ENCODE data around the gene CDKAL1.

The CDKAL1 gene

GRCh38 chr6:21163838-21164180 is 629.6 kb downstream of the CDKAL1 start:
- Histone ChIP-seq H4K8ac (ENCODE audit: low read length) (no peak overlapping the region), H3K4me1 (ENCODE audit: control insufficient read depth, insufficient read depth, low read depth, low read length) (no peaks in the 10 kb centered on the region), H3K27ac (ENCODE audit: low read length, poor library complexity, severe bottlenecking) (no peak overlapping the region), H2BK12ac (ENCODE audit: low read length in 2 of 2) (peak overlapping the region in 1 of 2 experiments; percentile 31), H2AFZ (ENCODE audit: low read depth, low read length) (no peak overlapping the region), H2BK5ac (ENCODE audit: low read depth, low read length, poor library complexity, severe bottlenecking) (no peak overlapping the region), H3K14ac (ENCODE audit: low read length in 2 of 2) (no peak overlapping the region), H2BK15ac (ENCODE audit: low read depth, poor library complexity, severe bottlenecking) (no peak overlapping the region), H4K91ac (ENCODE audit: low read length) (no peak overlapping the region), H2AK5ac (ENCODE audit: low read length, severe bottlenecking) (no peak overlapping the region), H3K4me2 (ENCODE audit: low read length, poor library complexity, severe bottlenecking) (no peak overlapping the region), H3K9me3 (ENCODE audit: control insufficient read depth, low read length) (no peaks in the 10 kb centered on the region), H3K9ac (ENCODE audit: low read length) (no peak overlapping the region), H3K23ac (ENCODE audit: low read length in 2 of 2) (no peak overlapping the region), H3K36me3 (ENCODE audit: control insufficient read depth in 1 of 2, insufficient read depth in 2 of 2, low read depth in 1 of 2, low read length in 2 of 2) (no peaks in the 10 kb centered on the region), H3K4me3 (ENCODE audit: insufficient read depth in 1 of 2, low read depth in 1 of 2, low read length in 2 of 2) (no peak overlapping the region), H2BK120ac (ENCODE audit: low read depth, low read length) (no peak overlapping the region), H3K18ac (ENCODE audit: low read depth in 1 of 2, low read length in 2 of 2) (no peak overlapping the region), H3K79me1 (replicated peaks; ENCODE audit: low read length, poor library complexity, severe bottlenecking) (peaks cover 2% of the 10 kb centered on the region), H3K27me3 (ENCODE audit: control insufficient read depth in 1 of 2, insufficient read depth in 1 of 2, low read length in 2 of 2) (no peaks in the 10 kb centered on the region), H3K4ac (ENCODE audit: low read depth in 1 of 2, low read length in 2 of 2) (no peak overlapping the region)
- DNase-seq = no peak
- 100% methylated on average over 1 of the region's 2 CpGs for WGBS

- Histone ChIP-seq H3K9ac (ENCODE audit: low read length) (no peak overlapping the region), H3K27me3 (ENCODE audit: control insufficient read depth in 1 of 2, insufficient read depth in 1 of 2, low read length in 2 of 2) (no peaks in the 10 kb centered on the region), H2AK5ac (ENCODE audit: low read length, severe bottlenecking) (no peak overlapping the region), H3K4me1 (ENCODE audit: control insufficient read depth, insufficient read depth, low read depth, low read length) (no peaks in the 10 kb centered on the region), H3K4me3 (ENCODE audit: insufficient read depth in 1 of 2, low read depth in 1 of 2, low read length in 2 of 2) (no peak overlapping the region), H2BK15ac (ENCODE audit: low read depth, poor library complexity, severe bottlenecking) (no peak overlapping the region), H3K4me2 (ENCODE audit: low read length, poor library complexity, severe bottlenecking) (no peak overlapping the region), H2BK5ac (ENCODE audit: low read depth, low read length, poor library complexity, severe bottlenecking) (no peak overlapping the region), H2BK12ac (ENCODE audit: low read length in 2 of 2) (peak overlapping the region in 1 of 2 experiments; percentile 73), H2AFZ (ENCODE audit: low read depth, low read length) (no peak overlapping the region), H3K36me3 (ENCODE audit: control insufficient read depth in 1 of 2, insufficient read depth in 2 of 2, low read depth in 1 of 2, low read length in 2 of 2) (no peaks in the 10 kb centered on the region), H2BK120ac (ENCODE audit: low read depth, low read length) (no peak overlapping the region), H4K8ac (ENCODE audit: low read length) (no peak overlapping the region), H3K23ac (ENCODE audit: low read length in 2 of 2) (no peak overlapping the region), H3K14ac (ENCODE audit: low read length in 2 of 2) (no peak overlapping the region), H3K79me1 (replicated peaks; ENCODE audit: low read length, poor library complexity, severe bottlenecking) (no peaks in the 10 kb centered on the region), H3K18ac (ENCODE audit: low read depth in 1 of 2, low read length in 2 of 2) (peak overlapping the region in 1 of 2 experiments; percentile 68), H4K91ac (ENCODE audit: low read length) (no peak overlapping the region), H3K4ac (ENCODE audit: low read depth in 1 of 2, low read length in 2 of 2) (no peak overlapping the region), H3K9me3 (ENCODE audit: control insufficient read depth, low read length) (no peaks in the 10 kb centered on the region), H3K27ac (ENCODE audit: low read length, poor library complexity, severe bottlenecking) (no peak overlapping the region)
- no CpG with 5 or more reads among the region's 2 CpGs for WGBS
- peak; percentile 76 for DNase-seq
Observed at GRCh38 chr6:21164768-21165326, 630.6 kb downstream of the CDKAL1 start.

GRCh38 chr6:21166754-21167153 is 632.5 kb downstream of the CDKAL1 start:
- H3K27ac ChIP-seq (ENCODE audit: low read length, poor library complexity, severe bottlenecking) = no peak overlapping the region
- no peak overlapping the region for H3K4me2 ChIP-seq (ENCODE audit: low read length, poor library complexity, severe bottlenecking)
- H3K9me3 ChIP-seq (ENCODE audit: control insufficient read depth, low read length) = no peaks in the 10 kb centered on the region
- no peak overlapping the region for H2AK5ac ChIP-seq (ENCODE audit: low read length, severe bottlenecking)
- H2BK5ac ChIP-seq (ENCODE audit: low read depth, low read length, poor library complexity, severe bottlenecking) = no peak overlapping the region
- H4K91ac ChIP-seq (ENCODE audit: low read length) = no peak overlapping the region
- H3K79me1 ChIP-seq (replicated peaks; ENCODE audit: low read length, poor library complexity, severe bottlenecking) = no peaks in the 10 kb centered on the region
- H3K4me3 ChIP-seq (ENCODE audit: insufficient read depth in 1 of 2, low read depth in 1 of 2, low read length in 2 of 2) = no peak overlapping the region
- H3K18ac ChIP-seq (ENCODE audit: low read depth in 1 of 2, low read length in 2 of 2) = no peak overlapping the region
- DNase-seq = no peak
- no peak overlapping the region for H4K8ac ChIP-seq (ENCODE audit: low read length)
- H3K4ac ChIP-seq (ENCODE audit: low read depth in 1 of 2, low read length in 2 of 2) = no peak overlapping the region
- H3K9ac ChIP-seq (ENCODE audit: low read length) = no peak overlapping the region
- H3K4me1 ChIP-seq (ENCODE audit: control insufficient read depth, insufficient read depth, low read depth, low read length) = no peaks in the 10 kb centered on the region
- H2AFZ ChIP-seq (ENCODE audit: low read depth, low read length) = no peak overlapping the region
- no peaks in the 10 kb centered on the region for H3K27me3 ChIP-seq (ENCODE audit: control insufficient read depth in 1 of 2, insufficient read depth in 1 of 2, low read length in 2 of 2)
- no peak overlapping the region for H2BK12ac ChIP-seq (ENCODE audit: low read length in 2 of 2)
- no peak overlapping the region for H2BK120ac ChIP-seq (ENCODE audit: low read depth, low read length)
- no peaks in the 10 kb centered on the region for H3K36me3 ChIP-seq (ENCODE audit: control insufficient read depth in 1 of 2, insufficient read depth in 2 of 2, low read depth in 1 of 2, low read length in 2 of 2)
- H3K23ac ChIP-seq (ENCODE audit: low read length in 2 of 2) = no peak overlapping the region
- no peak overlapping the region for H3K14ac ChIP-seq (ENCODE audit: low read length in 2 of 2)
- WGBS = 90% methylated on average over 2 of the region's 2 CpGs
- no peak overlapping the region for H2BK15ac ChIP-seq (ENCODE audit: low read depth, poor library complexity, severe bottlenecking)

- Histone ChIP-seq H3K4ac (ENCODE audit: low read depth in 1 of 2, low read length in 2 of 2) (no peak overlapping the region), H3K79me1 (replicated peaks; ENCODE audit: low read length, poor library complexity, severe bottlenecking) (no peaks in the 10 kb centered on the region), H2BK12ac (ENCODE audit: low read length in 2 of 2) (no peak overlapping the region), H2AFZ (ENCODE audit: low read depth, low read length) (no peak overlapping the region), H3K9ac (ENCODE audit: low read length) (no peak overlapping the region), H4K91ac (ENCODE audit: low read length) (no peak overlapping the region), H3K4me3 (ENCODE audit: insufficient read depth in 1 of 2, low read depth in 1 of 2, low read length in 2 of 2) (no peak overlapping the region), H3K4me2 (ENCODE audit: low read length, poor library complexity, severe bottlenecking) (no peak overlapping the region), H4K8ac (ENCODE audit: low read length) (no peak overlapping the region), H3K9me3 (ENCODE audit: control insufficient read depth, low read length) (peaks cover 3% of the 10 kb centered on the region), H2BK15ac (ENCODE audit: low read depth, poor library complexity, severe bottlenecking) (no peak overlapping the region), H3K27ac (ENCODE audit: low read length, poor library complexity, severe bottlenecking) (no peak overlapping the region), H2AK5ac (ENCODE audit: low read length, severe bottlenecking) (no peak overlapping the region), H3K23ac (ENCODE audit: low read length in 2 of 2) (no peak overlapping the region), H3K4me1 (ENCODE audit: control insufficient read depth, insufficient read depth, low read depth, low read length) (no peaks in the 10 kb centered on the region), H2BK120ac (ENCODE audit: low read depth, low read length) (no peak overlapping the region), H2BK5ac (ENCODE audit: low read depth, low read length, poor library complexity, severe bottlenecking) (no peak overlapping the region), H3K27me3 (ENCODE audit: control insufficient read depth in 1 of 2, insufficient read depth in 1 of 2, low read length in 2 of 2) (no peaks in the 10 kb centered on the region), H3K14ac (ENCODE audit: low read length in 2 of 2) (no peak overlapping the region), H3K18ac (ENCODE audit: low read depth in 1 of 2, low read length in 2 of 2) (no peak overlapping the region), H3K36me3 (ENCODE audit: control insufficient read depth in 1 of 2, insufficient read depth in 2 of 2, low read depth in 1 of 2, low read length in 2 of 2) (no peaks in the 10 kb centered on the region)
- 96% methylated on average over 5 of the region's 6 CpGs for WGBS
- DNase-seq = no peak
Observed at GRCh38 chr6:21167790-21168189, 633.5 kb downstream of the CDKAL1 start.

Data from mesenchymal stem cell (in vitro differentiated cells and primary cell).